H1 (cell line): ENCODE results near the gene NRL. TPM values are rescaled to one million over a fixed set of nuclear protein-coding genes. Genes with fewer than 3 reads are reported as not detected.

ENCODE experiments used
- CTCF ChIA-PET: fragments of 300-600 bp; sonication (Branson Sonifier 250); formaldehyde crosslinking; loops from one replicate; lab custom pipeline; 2021; ENCODE audit not compliant: partially characterized antibody; lab: Charles Lee
- POLR2A ChIA-PET: fragments of 300-600 bp; sonication (Branson Sonifier 250); formaldehyde crosslinking; loops from one replicate; lab custom pipeline; 2021; ENCODE audit warnings: inconsistent platforms; ENCODE audit not compliant: partially characterized antibody; lab: Charles Lee
- DNase-seq, 2 experiments: peaks; one replicate each; pipeline versions ENCODE4 v3.0.0 to v3.0.0-alpha.2; 2010 to 2022; ENCODE audit warnings: low spot score in 2 of 2, low read depth in 1 of 2, mixed read lengths in 1 of 2
- FAIRE-seq: peaks from 2 replicates; lab custom pipeline; 2011; peaks lifted over from hg19 to GRCh38; lab: Jason Lieb, UNC
- H2AFZ ChIP-seq: 2 replicates; pipeline ENCODE4 v1.8.1; 2012; ENCODE audit warnings: low read length, inconsistent platforms
- H2AK5ac ChIP-seq: 2 replicates; pipeline ENCODE4 v1.6.1; 2013; ENCODE audit warnings: low read depth, low read length
- H2BK120ac ChIP-seq: replicated peaks from 2 replicates; pipeline ENCODE3; 2013; ENCODE audit warnings: low read depth, low read length, inconsistent platforms
- H2BK12ac ChIP-seq: 2 replicates; pipeline ENCODE4 v1.6.1; 2013; ENCODE audit warnings: low read depth, low read length
- H2BK15ac ChIP-seq: 2 replicates; pipeline ENCODE4 v1.6.1; 2013; ENCODE audit warnings: low read length
- H2BK20ac ChIP-seq: 2 replicates; pipeline ENCODE4 v1.6.1; 2013; ENCODE audit warnings: low read length
- H2BK5ac ChIP-seq: 2 replicates; pipeline ENCODE4 v1.6.1; 2013; ENCODE audit warnings: low read depth, low read length
- H3K14ac ChIP-seq: 2 replicates; pipeline ENCODE4 v1.6.1; 2013; ENCODE audit warnings: inconsistent platforms; ENCODE audit not compliant: insufficient read length
- H3K18ac ChIP-seq: 2 replicates; pipeline ENCODE4 v1.6.1; 2013; ENCODE audit warnings: low read length; ENCODE audit errors: extremely low read depth
- H3K23ac ChIP-seq: 2 replicates; pipeline ENCODE4 v1.6.1; 2013; ENCODE audit warnings: inconsistent platforms; ENCODE audit not compliant: insufficient read length
- H3K23me2 ChIP-seq: 2 replicates; pipeline ENCODE4 v1.6.1; 2013; ENCODE audit warnings: low read depth, low read length
- H3K27ac ChIP-seq: 2 replicates; pipeline ENCODE4 v1.6.1; 2011; ENCODE audit warnings: low read depth, low read length, inconsistent platforms
- H3K27me3 ChIP-seq, 4 experiments: replicated peaks in 1 of 4; 1 replicate in 1 of 4; 2 replicates in 3 of 4; pipeline versions ENCODE4 v1.6.1 to v1.8.1; 2011 to 2013; ENCODE audit warnings: low read length in 3 of 4, mild to moderate bottlenecking in 3 of 4, inconsistent platforms in 2 of 4, mixed read lengths in 2 of 4, moderate library complexity in 1 of 4; ENCODE audit not compliant: control insufficient read depth in 3 of 4, insufficient read depth in 3 of 4; ENCODE audit errors: extremely low read depth in 1 of 4
- H3K36me3 ChIP-seq, 4 experiments: 2 replicates each; pipeline versions ENCODE4 v1.6.1 to v1.8.1; 2011 to 2013; ENCODE audit warnings: mild to moderate bottlenecking in 4 of 4, low read length in 3 of 4, moderate library complexity in 2 of 4, control low read depth in 1 of 4, inconsistent platforms in 1 of 4; ENCODE audit not compliant: insufficient read depth in 4 of 4, control insufficient read depth in 2 of 4
- H3K4ac ChIP-seq: replicated peaks from 2 replicates; pipeline ENCODE3; 2013; ENCODE audit warnings: low read length, low read depth, mixed read lengths, inconsistent platforms; ENCODE audit not compliant: insufficient read length
- H3K4me1 ChIP-seq, 4 experiments: replicated peaks in 1 of 4; 1 replicate in 1 of 4; 2 replicates in 3 of 4; pipeline versions ENCODE4 v1.6.1 to v1.8.1; 2011 to 2013; ENCODE audit warnings: low read length in 3 of 4, inconsistent platforms in 2 of 4, mixed read lengths in 1 of 4; ENCODE audit not compliant: insufficient read depth in 4 of 4, control insufficient read depth in 3 of 4
- H3K4me2 ChIP-seq, 2 experiments: 2 replicates each; pipeline versions ENCODE4 v1.6.1 to v1.8.1; 2011 to 2013; ENCODE audit warnings: low read depth in 2 of 2, low read length in 2 of 2, control low read depth in 1 of 2, inconsistent platforms in 1 of 2, mild to moderate bottlenecking in 1 of 2; ENCODE audit not compliant: insufficient read depth in 1 of 2
- H3K4me3 ChIP-seq, 4 experiments: fragments of 200-600, 300-600 bp in 1 of 4; sonication (generic), shearing (Covaris generic), sonication (Bioruptor Twin) in 1 of 4; 2 replicates each; pipeline versions ENCODE4 v1.5.1 to v1.8.1; 2011 to 2016; ENCODE audit warnings: low read length in 4 of 4, low read depth in 3 of 4, control low read depth in 2 of 4, inconsistent platforms in 2 of 4, mild to moderate bottlenecking in 2 of 4, mixed read lengths in 1 of 4, moderate library complexity in 1 of 4; ENCODE audit not compliant: insufficient read depth in 2 of 4; ENCODE audit errors: extremely low read depth in 1 of 4
- H3K56ac ChIP-seq: replicated peaks from 2 replicates; pipeline ENCODE3; 2013; ENCODE audit warnings: low read depth, mild to moderate bottlenecking, mixed read lengths, low read length, inconsistent platforms; ENCODE audit not compliant: insufficient read length
- H3K79me1 ChIP-seq: 2 replicates; pipeline ENCODE4 v1.6.1; 2013; ENCODE audit warnings: low read depth, low read length, control low read depth
- H3K79me2 ChIP-seq, 2 experiments: 2 replicates each; pipeline versions ENCODE4 v1.6.1 to v1.8.1; 2012 to 2013; ENCODE audit warnings: low read length in 2 of 2, mild to moderate bottlenecking in 2 of 2, inconsistent platforms in 1 of 2; ENCODE audit not compliant: insufficient read depth in 2 of 2, control insufficient read depth in 1 of 2
- H3K9ac ChIP-seq, 4 experiments: replicated peaks in 1 of 4; 1 replicate in 1 of 4; 2 replicates in 3 of 4; pipeline versions ENCODE4 v1.6.1 to v1.8.1; 2011 to 2013; ENCODE audit warnings: low read depth in 3 of 4, low read length in 3 of 4, control low read depth in 2 of 4, mild to moderate bottlenecking in 2 of 4, moderate library complexity in 2 of 4, inconsistent platforms in 1 of 4; ENCODE audit errors: extremely low read depth in 1 of 4
- H3K9me3 ChIP-seq, 2 experiments: 2 replicates each; pipeline versions ENCODE4 v1.6.1 to v1.8.1; 2012 to 2013; ENCODE audit warnings: mild to moderate bottlenecking in 2 of 2, moderate library complexity in 2 of 2, control low read depth in 1 of 2, inconsistent platforms in 1 of 2, low read depth in 1 of 2, low read length in 1 of 2, mixed read lengths in 1 of 2; ENCODE audit not compliant: insufficient read depth in 2 of 2
- H4K20me1 ChIP-seq, 2 experiments: replicated peaks in 1 of 2; 2 replicates each; pipeline versions ENCODE3 to v1.8.1; 2011 to 2013; ENCODE audit warnings: inconsistent platforms in 2 of 2, low read length in 2 of 2, mild to moderate bottlenecking in 1 of 2; ENCODE audit not compliant: insufficient read depth in 2 of 2, control insufficient read depth in 1 of 2
- H4K5ac ChIP-seq: 2 replicates; pipeline ENCODE4 v1.6.1; 2013; ENCODE audit warnings: low read length, low read depth, mixed read lengths, inconsistent platforms; ENCODE audit not compliant: insufficient read length
- H4K8ac ChIP-seq: 2 replicates; pipeline ENCODE4 v1.8.0; 2013; ENCODE audit warnings: mild to moderate bottlenecking, moderate library complexity, low read length, inconsistent platforms; ENCODE audit not compliant: insufficient read depth; ENCODE audit errors: extremely low read depth
- H4K91ac ChIP-seq: replicated peaks from 2 replicates; pipeline ENCODE3; 2013; ENCODE audit warnings: low read length, mixed read lengths, inconsistent platforms; ENCODE audit not compliant: insufficient read length
- CEBPB ChIP-seq: IDR thresholded peaks from 2 replicates; pipeline ENCODE4 v1.6.1; 2012; ENCODE audit warnings: low read depth, low read length
- GTF2F1 ChIP-seq: IDR thresholded peaks from 2 replicates; pipeline ENCODE4 v1.6.1; 2012; ENCODE audit warnings: low read depth, low read length, improper control_type of control experiment, borderline replicate concordance
- HDAC6 ChIP-seq: IDR thresholded peaks from one replicate; pipeline ENCODE4 v1.7.1; 2012; ENCODE audit warnings: low read depth, mild to moderate bottlenecking, inconsistent platforms, low read length, moderate library complexity
- KDM4A ChIP-seq: IDR thresholded peaks from one replicate; pipeline ENCODE4 v1.7.1; 2012; ENCODE audit warnings: low read depth, mild to moderate bottlenecking, moderate library complexity, low read length, inconsistent platforms; ENCODE audit not compliant: severe bottlenecking
- WGBS, 2 experiments: shearing (Covaris generic) in 1 of 2; methylation state at CpG; one replicate each; pipeline versions ENCODE4 v1.1.6 to v1.1.7; 2013 to 2015; ENCODE audit warnings: low lambda C conversion rate in 2 of 2, mixed read lengths in 2 of 2, inconsistent platforms in 1 of 2, low coverage in 1 of 2, missing lambda C conversion rate in 1 of 2; ENCODE audit not compliant: insufficient replicate concordance in 2 of 2, insufficient coverage in 1 of 2, insufficient read length in 1 of 2; ENCODE audit errors: extremely low coverage in 1 of 2, missing lambda C conversion rate in 1 of 2; 5-methylcytosine and 5-hydroxymethylcytosine counted together
- polyA plus RNA-seq, 7 experiments: library from polyadenylated mRNA; depleted of rRNA in 3 of 7; stranded (reverse) in 5 of 7; unstranded in 2 of 7; fragments of >200 nt in 5 of 7; fragments of 200-250 nt in 2 of 7; gene quantifications; 1 replicate in 5 of 7; 2 replicates in 1 of 7; 4 replicates in 1 of 7; pipeline versions ENCODE4 v1.2.1 to v1.2.3, GENCODE V29; 2011 to 2013; ENCODE audit warnings: missing spikeins in 2 of 7, mixed read lengths in 2 of 7
- total RNA-seq: library from RNA; stranded (reverse); fragmentation: NEBNext Ultra II Directional; extraction: Animal tissue kit (Norgen Biotek cat#: 25700); gene quantifications from 2 replicates; pipeline ENCODE4 v1.2.1, GENCODE V29; 2021

The NRL gene
- total and polyA plus RNA-seq, 2 of the 8 experiments (the other 6 are each of a cell fraction or from before 2014, with no cell fraction given) = 1.1 to 2.2 TPM

DNA sequence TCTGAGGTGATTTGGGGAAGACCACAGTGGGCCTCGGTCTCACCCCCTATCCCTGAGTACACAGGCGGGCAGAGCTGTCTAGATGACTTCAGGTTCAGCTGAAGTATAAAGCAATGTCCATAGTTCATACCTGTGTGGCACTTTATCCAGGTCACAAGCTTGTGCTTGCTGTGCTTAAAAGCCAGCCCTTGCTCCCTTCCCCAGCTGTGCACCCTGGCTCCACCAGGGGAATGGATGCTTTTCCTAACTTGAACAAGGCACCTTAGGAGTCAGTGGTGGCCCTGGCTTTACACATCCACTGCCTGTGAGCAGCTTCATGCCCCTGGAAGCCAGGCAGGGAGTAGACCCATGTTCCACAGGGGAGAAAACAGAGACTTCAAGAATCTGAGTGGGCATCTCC, 57.5 kb downstream of the NRL start:
- Histone ChIP-seq H3K23ac (no peak overlapping the region), H3K27ac (no peak overlapping the region), H4K5ac (no peak overlapping the region), H2BK15ac (no peak overlapping the region), H3K4me1 (peaks cover 0 to 7% (median 2%) of the 10 kb centered on the region in 4 experiments; a peak in 3 of 7 replicates), H3K4me3 (no peak overlapping the region), H2BK5ac (no peak overlapping the region; the same call in 1 of the 2 replicates), H3K9me3 (no peaks in the 10 kb centered on the region), H3K27me3 (no peaks in the 10 kb centered on the region), H3K4me2 (no peak overlapping the region), H3K4ac (no peak overlapping the region), H3K79me1 (no peaks in the 10 kb centered on the region), H3K23me2 (peaks cover under 1% of the 10 kb centered on the region; the same call in 1 of the 2 replicates), H3K14ac (no peak overlapping the region), H2AK5ac (no peak overlapping the region), H3K56ac (no peak overlapping the region), H4K8ac (no peak overlapping the region), H4K20me1 (peaks cover 0 to 2% of the 10 kb centered on the region in 2 experiments), H2AFZ (no peak overlapping the region), H2BK20ac (no peak overlapping the region), H3K36me3 (no peaks in the 10 kb centered on the region; a peak in 1 of 8 replicates), H3K9ac (no peak overlapping the region; a peak in 3 of 7 replicates), H3K18ac (no peak overlapping the region), H2BK120ac (no peak overlapping the region), H4K91ac (no peak overlapping the region), H2BK12ac (no peak overlapping the region), H3K79me2 (no peaks in the 10 kb centered on the region)
- TF ChIP-seq CEBPB (no peak), KDM4A (no peak), HDAC6 (no peak), GTF2F1 (no peak)
- CTCF ChIA-PET = interaction anchor here (0.9 to 9.6 kb wide), 23 partner anchors 9 to 375 kb away, joined by 3 to 234 read pairs (median 15); partner anchors contain the start of genes CIDEB, CPNE6, DCAF11 and IRF9
- FAIRE-seq (no peak), DNase-seq (no peak)
- POLR2A ChIA-PET = interaction anchor here (0.5 to 6.5 kb wide), 15 partner anchors 12 to 130 kb away, joined by 3 to 97 read pairs (median 5); partner anchors contain the start of genes CPNE6, DCAF11, EMC9 and NRL
- 74% methylated on average over 2 of the region's 2 CpGs; no CpG with 5 or more reads in 1 of the 2 experiments for WGBS, 2 experiments
